CD4-positive, alpha-beta T cell (primary cell): ENCODE data around the gene TRAFD1. TPM values are rescaled to one million over a fixed set of nuclear protein-coding genes. Genes with fewer than 3 reads are reported as not detected.

Source experiments
- ATAC-seq: fragments of 200-7000 bp; cut with Tn5 transposase; one replicate; pipeline ENCODE4 v1.10.0; 2022; ENCODE audit warnings: mild to moderate bottlenecking; ENCODE audit not compliant: poor library complexity
- CTCF ChIA-PET: fragments of 350-600 bp; sonication (Branson Sonifier 250); formaldehyde crosslinking; loops from one replicate; lab custom pipeline; 2021; ENCODE audit warnings: antibody characterized with exemption, inconsistent platforms; lab: Charles Lee
- POLR2A ChIA-PET: fragments of 350-600 bp; sonication (Branson Sonifier 250); formaldehyde crosslinking; loops from one replicate; lab custom pipeline; 2021; ENCODE audit warnings: antibody characterized with exemption, inconsistent platforms; lab: Charles Lee
- DNase-seq, 14 experiments: peaks; one replicate each; pipeline ENCODE4 v3.0.0-alpha.2; 2013 to 2020; ENCODE audit warnings: mixed read lengths in 2 of 14
- H3K27ac ChIP-seq, 2 donors: one replicate each; pipeline versions ENCODE4 v1.5.1 to v1.7.0; 2013; ENCODE audit warnings: low read length in 2 of 2, low read depth in 1 of 2, mild to moderate bottlenecking in 1 of 2
- H3K27me3 ChIP-seq, 2 experiments: 1 replicate in 1 of 2; 2 replicates in 1 of 2; pipeline versions ENCODE4 v1.6.1 to v1.7.0; 2013; ENCODE audit warnings: low read length in 2 of 2, control low read depth in 1 of 2, mild to moderate bottlenecking in 1 of 2, moderate library complexity in 1 of 2; ENCODE audit not compliant: insufficient read depth in 2 of 2, control insufficient read depth in 1 of 2
- H3K36me3 ChIP-seq: one replicate; pipeline ENCODE4 v1.6.1; 2013; ENCODE audit warnings: low read length, control low read depth; ENCODE audit not compliant: insufficient read depth
- H3K4me1 ChIP-seq: one replicate; pipeline ENCODE4 v1.6.1; 2013; ENCODE audit warnings: low read length, control low read depth; ENCODE audit not compliant: insufficient read depth
- H3K4me3 ChIP-seq: one replicate; pipeline ENCODE4 v1.5.1; 2013; ENCODE audit warnings: mild to moderate bottlenecking, low read length, moderate library complexity
- H3K9me3 ChIP-seq, 2 experiments: 1 replicate in 1 of 2; 2 replicates in 1 of 2; pipeline versions ENCODE4 v1.6.1 to v1.7.0; 2013; ENCODE audit warnings: low read length in 2 of 2, mild to moderate bottlenecking in 2 of 2, control low read depth in 1 of 2, moderate library complexity in 1 of 2; ENCODE audit not compliant: control insufficient read depth in 1 of 2, insufficient read depth in 1 of 2
- H3K27ac Mint-ChIP-seq: one replicate; pipeline ENCODE4 v1.8.0; 2020; ENCODE audit warnings: mixed read lengths
- H3K27me3 Mint-ChIP-seq: one replicate; pipeline ENCODE4 v1.8.0; 2021; ENCODE audit warnings: mixed read lengths
- H3K36me3 Mint-ChIP-seq: one replicate; pipeline ENCODE4 v1.8.0; 2021; ENCODE audit warnings: low read depth, mixed read lengths
- H3K4me1 Mint-ChIP-seq: one replicate; pipeline ENCODE4 v1.8.0; 2021; ENCODE audit warnings: low read depth, mixed read lengths
- H3K4me3 Mint-ChIP-seq: one replicate; pipeline ENCODE4 v1.8.0; 2020; ENCODE audit warnings: mild to moderate bottlenecking, mixed read lengths
- H3K9me3 Mint-ChIP-seq: one replicate; pipeline ENCODE4 v1.8.0; 2020; ENCODE audit warnings: mixed read lengths
- intact Hi-C, 2 experiments: fragments of 100-400 bp; cut with DNase I in 1 of 2; cut with micrococcal nuclease in 1 of 2; formaldehyde crosslinking; loops; one replicate each; pipeline versions ENCODE4 v1.15.1 to v1.9.0; 2023 to 2025; cut with DNase I, micrococcal nuclease
- total RNA-seq, 174 experiments: library from RNA in 2 of 174; stranded (reverse) in 2 of 174; gene quantifications; one replicate each; pipeline ENCODE4 v1.2.3 and lab custom pipeline; 2021 to 2026
- TF ChIP-seq, protein P1 (sequence below): fragments of 200-600 bp; IDR thresholded peaks from one replicate; pipeline ENCODE4 v1.8.0; 2022; ENCODE audit warnings: antibody characterized with exemption, mild to moderate bottlenecking

Gene TRAFD1
- total RNA-seq, 2 experiments from 2014 or later, result 19.6 to 20.4 TPM

DNA sequence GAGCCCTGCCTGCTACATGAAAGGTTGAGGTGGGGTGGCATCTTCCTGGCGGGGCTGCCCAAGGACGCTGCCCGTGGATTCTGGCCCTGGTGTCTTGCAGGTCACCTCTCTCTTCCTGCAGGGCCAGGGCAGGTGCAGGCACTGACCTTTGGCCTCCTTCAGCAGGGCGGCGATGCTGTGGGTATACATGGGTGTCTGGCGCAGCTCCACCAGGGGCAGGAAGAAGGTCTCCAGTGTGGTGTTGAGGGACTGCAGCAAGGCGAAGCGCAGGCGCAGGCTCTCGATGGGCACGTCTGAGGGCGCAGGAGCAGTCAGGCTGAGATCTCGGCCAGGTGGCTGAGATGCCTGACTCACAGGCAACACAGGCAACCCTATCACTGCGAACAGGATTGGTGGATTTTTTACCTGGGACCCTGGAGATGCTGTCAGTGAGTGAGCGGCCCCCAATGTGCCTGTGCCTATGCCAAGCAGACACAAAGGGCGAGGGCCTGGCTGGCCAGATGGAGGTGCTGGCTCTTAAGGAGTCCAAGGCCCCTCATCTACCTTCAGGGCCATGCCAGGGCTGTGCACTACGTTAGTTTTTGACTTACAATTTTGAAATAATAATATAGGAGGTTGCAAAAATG is 45.7 kb downstream of the TRAFD1 start:
- Mint-ChIP-seq H3K9me3 (no peaks in the 10 kb centered on the region), H3K36me3 (peaks cover 38% of the 10 kb centered on the region), H3K27ac (no peak overlapping the region), H3K27me3 (no peaks in the 10 kb centered on the region), H3K4me3 (no peak overlapping the region), H3K4me1 (no peaks in the 10 kb centered on the region)
- no peak for DNase-seq
- no peaks in the 10 kb centered on the region for H3K9me3 ChIP-seq
- ChIA-PET CTCF (no interaction called here), POLR2A (no interaction called here)
- intact Hi-C loops, result no loop called here
- no peak for ATAC-seq
- H3K4me1 ChIP-seq, result no peaks in the 10 kb centered on the region
- no peak overlapping the region for H3K4me3 ChIP-seq
- no peaks in the 10 kb centered on the region for H3K27me3 ChIP-seq
- TF ChIP-seq, protein P1, sequence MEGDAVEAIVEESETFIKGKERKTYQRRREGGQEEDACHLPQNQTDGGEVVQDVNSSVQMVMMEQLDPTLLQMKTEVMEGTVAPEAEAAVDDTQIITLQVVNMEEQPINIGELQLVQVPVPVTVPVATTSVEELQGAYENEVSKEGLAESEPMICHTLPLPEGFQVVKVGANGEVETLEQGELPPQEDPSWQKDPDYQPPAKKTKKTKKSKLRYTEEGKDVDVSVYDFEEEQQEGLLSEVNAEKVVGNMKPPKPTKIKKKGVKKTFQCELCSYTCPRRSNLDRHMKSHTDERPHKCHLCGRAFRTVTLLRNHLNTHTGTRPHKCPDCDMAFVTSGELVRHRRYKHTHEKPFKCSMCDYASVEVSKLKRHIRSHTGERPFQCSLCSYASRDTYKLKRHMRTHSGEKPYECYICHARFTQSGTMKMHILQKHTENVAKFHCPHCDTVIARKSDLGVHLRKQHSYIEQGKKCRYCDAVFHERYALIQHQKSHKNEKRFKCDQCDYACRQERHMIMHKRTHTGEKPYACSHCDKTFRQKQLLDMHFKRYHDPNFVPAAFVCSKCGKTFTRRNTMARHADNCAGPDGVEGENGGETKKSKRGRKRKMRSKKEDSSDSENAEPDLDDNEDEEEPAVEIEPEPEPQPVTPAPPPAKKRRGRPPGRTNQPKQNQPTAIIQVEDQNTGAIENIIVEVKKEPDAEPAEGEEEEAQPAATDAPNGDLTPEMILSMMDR, result no peak
- H3K27ac ChIP-seq, result no peak overlapping the region
- H3K36me3 ChIP-seq, result peaks cover 37% of the 10 kb centered on the region

- H3K4me1 Mint-ChIP-seq, result no peaks in the 10 kb centered on the region
- no peak overlapping the region for H3K27ac Mint-ChIP-seq
- Histone ChIP-seq H3K4me3 (no peak overlapping the region), H3K27ac (no peak overlapping the region), H3K27me3 (no peaks in the 10 kb centered on the region), H3K4me1 (no peaks in the 10 kb centered on the region), H3K9me3 (no peaks in the 10 kb centered on the region), H3K36me3 (peaks cover 37% of the 10 kb centered on the region)
- no peak for ATAC-seq
- H3K9me3 Mint-ChIP-seq, result no peaks in the 10 kb centered on the region
- POLR2A ChIA-PET, result no interaction called here
- H3K27me3 Mint-ChIP-seq, result no peaks in the 10 kb centered on the region
- intact Hi-C loops, result no loop called here
- H3K36me3 Mint-ChIP-seq, result peaks cover 49% of the 10 kb centered on the region
- CTCF ChIA-PET, result no interaction called here
- DNase-seq, result no peak
- H3K4me3 Mint-ChIP-seq, result no peak overlapping the region
- TF ChIP-seq, protein P1, result no peak
These were observed 47.4 kb downstream of the TRAFD1 start for GRCh38 chr12:112172556-112173324.

DNA sequence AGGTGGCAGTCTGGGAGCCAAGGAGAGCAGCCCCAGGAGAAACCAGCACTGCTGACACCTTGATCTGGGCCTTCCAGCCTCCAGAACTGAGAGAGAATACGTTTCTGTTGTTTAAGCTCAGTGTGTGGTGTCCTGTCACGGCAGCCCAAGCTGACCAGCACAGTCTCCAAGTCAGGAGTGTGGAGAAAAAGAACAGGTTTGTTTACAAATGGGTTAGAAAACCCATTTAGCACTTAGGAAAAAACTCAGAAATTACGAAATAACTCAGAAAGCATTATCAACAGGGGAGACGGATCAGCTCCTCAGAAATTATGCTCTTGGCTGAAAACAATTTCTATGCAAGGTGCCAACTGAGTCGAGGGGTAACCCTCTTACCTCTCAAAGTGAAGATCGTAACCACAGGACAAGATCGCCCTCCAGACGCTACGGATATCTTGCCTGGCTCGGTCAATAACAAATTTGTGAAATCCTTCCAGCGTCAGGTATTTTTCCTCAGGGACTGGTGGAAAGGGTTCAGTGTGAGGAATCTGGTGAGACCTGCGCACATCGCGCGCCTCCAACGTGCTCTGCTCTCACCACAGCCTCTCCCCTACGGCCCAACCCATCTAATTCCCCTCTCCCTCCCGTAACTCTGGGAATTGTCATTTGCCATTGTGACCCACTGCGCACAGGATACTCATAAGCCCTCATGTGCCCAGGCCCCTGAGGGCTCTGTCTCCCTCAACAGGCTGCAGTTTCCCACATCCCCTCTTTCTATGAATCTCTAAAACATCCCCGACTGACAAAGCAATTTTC is 50.2 kb downstream of the TRAFD1 start:
- H3K27ac Mint-ChIP-seq, result no peak overlapping the region
- Histone ChIP-seq H3K27me3 (no peaks in the 10 kb centered on the region), H3K36me3 (peaks cover 55% of the 10 kb centered on the region), H3K4me3 (no peak overlapping the region), H3K27ac (no peak overlapping the region), H3K9me3 (no peaks in the 10 kb centered on the region), H3K4me1 (no peaks in the 10 kb centered on the region)
- no peaks in the 10 kb centered on the region for H3K9me3 Mint-ChIP-seq
- H3K36me3 Mint-ChIP-seq, result peaks cover 56% of the 10 kb centered on the region
- DNase-seq, result no peak
- ChIA-PET POLR2A (no interaction called here), CTCF (no interaction called here)
- no peaks in the 10 kb centered on the region for H3K4me1 Mint-ChIP-seq
- H3K4me3 Mint-ChIP-seq, result no peak overlapping the region
- H3K27me3 Mint-ChIP-seq, result no peaks in the 10 kb centered on the region
- no peak for ATAC-seq
- intact Hi-C loops, result no loop called here
- TF ChIP-seq, protein P1, result no peak
